GM04503 (cell line): Measurements from ENCODE around the gene SYPL2.

Experiments
- DNase-seq: peaks from one replicate; pipeline ENCODE4 v3.0.0-alpha.2; 2012; ENCODE audit warnings: low read depth

Gene SYPL2

GRCh38 chr1:109466452-109467300 is at the start of gene SYPL2:
Gene SYPL2, plus strand, starts transcription at chr1:109466546. Its CDS starts 298 bp downstream, at chr1:109466844.
- DNase-seq = no peak

GRCh38 chr1:109423498-109423897 is 42.8 kb upstream of the SYPL2 start:
- no peak for DNase-seq

GRCh38 chr1:109425391-109426280 is 40.7 kb upstream of the SYPL2 start:
- DNase-seq = no peak

DNA sequence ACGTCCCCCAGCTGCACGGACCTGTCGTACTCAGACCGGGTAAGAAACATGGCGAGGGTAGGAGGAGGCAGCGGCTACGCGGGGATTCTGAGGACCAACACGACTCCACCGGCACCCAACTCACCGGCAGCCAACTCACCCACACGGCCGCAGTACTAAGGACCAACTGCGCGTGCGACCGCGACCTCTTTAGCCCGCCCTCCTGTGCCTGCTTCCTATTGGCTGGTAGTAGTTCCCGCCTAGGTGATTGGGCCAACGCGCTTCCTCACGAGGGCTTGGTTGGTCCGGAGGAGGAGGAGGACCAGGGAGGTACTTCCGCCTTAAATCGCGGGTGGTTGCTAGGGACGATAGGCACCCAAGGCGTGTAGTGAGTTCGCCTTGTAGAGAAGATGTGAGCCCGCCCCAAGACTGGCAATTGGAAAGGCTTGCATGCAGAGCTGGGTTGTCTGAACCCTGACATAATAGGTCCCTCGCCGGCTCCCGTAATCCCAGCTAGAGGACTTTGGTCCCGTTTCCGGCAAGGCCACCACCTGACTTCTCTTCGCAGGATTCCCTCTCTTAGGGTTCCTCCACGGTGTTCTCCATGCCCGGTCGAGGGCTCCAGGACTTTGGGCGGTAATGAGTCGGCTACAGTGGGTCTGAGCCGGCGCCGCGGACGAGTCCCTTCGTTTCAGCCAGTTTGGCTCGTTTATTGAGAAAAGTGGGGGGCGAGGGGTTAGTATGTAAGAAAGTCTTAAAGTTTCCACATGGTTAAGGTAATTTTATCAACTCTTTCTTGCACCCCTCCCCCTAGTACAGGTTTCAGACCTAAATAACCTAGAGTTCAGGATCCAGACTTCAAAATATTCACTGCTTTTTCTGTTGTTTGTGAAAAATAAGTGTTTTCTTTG is 39.8 kb upstream of the SYPL2 start, which contains the start of gene PSMA5:
Gene PSMA5, minus strand, starts transcription at position 168 of the 890 bp plus-strand sequence. Its CDS starts 118 bp downstream, at position 50.
- DNase-seq = peak; percentile 99

DNA sequence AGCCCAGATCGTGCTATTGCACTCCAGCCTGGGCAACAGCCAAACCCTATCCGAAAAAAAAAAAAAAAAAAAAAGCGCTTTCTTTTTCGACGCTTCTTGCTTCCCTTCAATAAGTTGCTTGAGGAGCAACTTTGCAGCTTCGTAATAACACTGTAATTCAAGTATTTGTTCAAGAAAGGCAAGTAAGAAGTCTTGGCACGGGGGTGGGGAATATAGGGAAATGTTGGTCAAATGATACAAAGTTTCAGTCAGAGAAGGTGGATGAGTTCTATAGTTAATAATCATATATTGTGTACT is 39.2 kb upstream of the SYPL2 start:
- DNase-seq = no peak

DNA sequence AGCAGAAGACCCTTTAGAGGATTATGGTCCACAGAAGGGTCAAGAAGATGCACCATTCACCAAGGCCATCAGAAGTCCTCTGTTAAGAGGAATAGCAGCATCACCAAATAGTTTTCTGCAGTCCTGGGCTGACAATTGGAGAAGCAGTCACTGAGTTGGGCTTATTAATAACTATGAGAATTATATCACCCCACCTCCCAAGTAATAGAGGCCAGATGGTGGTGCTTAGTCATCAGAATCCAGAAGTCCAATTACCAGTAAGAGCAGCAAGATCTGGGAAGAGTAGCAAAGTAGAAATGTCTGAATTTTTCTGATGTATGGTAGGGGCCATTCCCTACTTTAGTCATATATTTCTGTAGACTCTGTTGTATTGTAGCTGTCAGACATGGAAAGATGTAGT is 34.0 kb upstream of the SYPL2 start:
- DNase-seq = peak; percentile 60

- DNase-seq = no peak
These were observed 33.0 kb upstream of the SYPL2 start for GRCh38 chr1:109433322-109433721.

DNA sequence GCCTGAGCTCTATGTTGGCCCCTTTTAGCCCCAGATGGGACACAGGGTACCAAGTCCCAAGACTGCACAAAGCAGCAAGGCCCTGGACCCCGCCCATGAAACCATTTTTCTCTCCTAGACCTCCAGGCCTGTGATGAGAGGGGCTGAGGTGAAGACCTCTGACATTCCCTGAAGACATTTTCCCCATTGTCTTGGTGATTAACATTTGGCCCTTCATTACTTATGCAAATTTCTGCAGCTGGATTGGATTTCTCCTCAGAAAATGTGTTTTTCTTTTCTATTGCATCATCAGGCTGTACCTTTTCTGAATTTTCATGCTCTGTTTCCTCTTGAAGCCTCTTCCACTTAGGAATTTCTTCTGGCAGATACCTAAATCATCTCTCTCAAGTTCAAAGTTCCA is 31.9 kb upstream of the SYPL2 start:
- no peak for DNase-seq

GRCh38 chr1:109438798-109439297 is 27.5 kb upstream of the SYPL2 start:
- DNase-seq = peak; percentile 79

DNA sequence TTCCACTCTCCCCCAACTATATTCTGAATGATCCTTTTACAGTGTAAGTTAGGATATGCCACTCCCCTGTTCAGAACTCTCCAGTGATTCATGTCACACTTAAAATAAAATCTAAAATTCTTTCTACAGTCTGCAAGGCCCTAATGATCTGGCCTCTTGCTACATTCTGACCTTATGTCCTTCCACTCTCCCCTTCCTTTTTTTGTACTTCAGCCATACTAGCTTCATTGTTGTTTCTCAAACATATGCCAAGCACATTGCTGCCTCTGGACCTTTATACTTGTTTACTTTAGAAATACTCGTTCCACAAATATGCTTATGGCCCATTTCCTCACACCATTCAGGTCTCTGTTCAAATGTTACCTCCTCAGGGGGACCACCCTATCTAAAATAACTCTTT is 25.3 kb upstream of the SYPL2 start:
- peak; percentile 76 for DNase-seq

DNA sequence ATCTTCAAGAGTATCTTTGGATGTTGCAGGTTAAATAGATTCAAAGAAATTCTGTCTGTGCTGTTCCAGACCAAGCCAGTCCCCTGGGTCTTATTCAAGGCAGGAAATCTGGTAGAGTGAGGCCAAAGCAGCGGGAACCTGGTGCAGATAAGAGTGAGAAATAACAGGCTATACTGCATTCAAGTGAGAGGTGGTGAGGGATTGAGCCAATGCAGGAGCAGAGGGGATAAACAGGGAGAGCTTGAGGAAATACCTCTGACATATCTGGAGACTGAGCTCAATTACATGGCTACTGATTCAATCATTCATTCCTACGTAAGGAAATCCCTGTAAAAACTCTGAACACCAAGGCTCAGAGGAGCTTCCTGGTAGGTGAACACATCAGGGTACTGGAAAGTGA is 22.9 kb upstream of the SYPL2 start:
- no peak for DNase-seq

DNA sequence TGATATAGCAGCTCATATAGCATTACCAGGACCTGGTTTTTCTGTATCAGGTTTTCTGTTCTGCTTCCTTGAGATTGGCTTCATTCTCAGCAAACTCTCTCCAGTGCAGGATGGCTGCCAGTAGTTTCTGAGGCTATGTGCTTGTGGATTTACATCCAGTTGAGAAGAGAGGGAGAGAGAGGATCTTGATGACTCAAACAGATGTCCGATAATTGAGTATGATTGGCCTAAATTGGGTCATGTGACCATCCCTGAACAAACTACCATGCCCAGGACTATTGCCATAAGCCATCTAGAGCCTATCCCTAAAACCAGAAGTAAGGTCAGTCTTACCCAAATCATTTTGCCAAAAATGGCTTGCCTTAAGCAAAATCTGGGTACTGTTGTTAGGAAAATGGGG is 22.0 kb upstream of the SYPL2 start:
- DNase-seq = no peak

- DNase-seq = peak; percentile 95
These were observed 20.2 kb upstream of the SYPL2 start for GRCh38 chr1:109445949-109446695.

- no peak for DNase-seq
These were observed 18.8 kb upstream of the SYPL2 start for GRCh38 chr1:109447524-109447923.

GRCh38 chr1:109454497-109455133 is 11.7 kb upstream of the SYPL2 start:
- no peak for DNase-seq

DNA sequence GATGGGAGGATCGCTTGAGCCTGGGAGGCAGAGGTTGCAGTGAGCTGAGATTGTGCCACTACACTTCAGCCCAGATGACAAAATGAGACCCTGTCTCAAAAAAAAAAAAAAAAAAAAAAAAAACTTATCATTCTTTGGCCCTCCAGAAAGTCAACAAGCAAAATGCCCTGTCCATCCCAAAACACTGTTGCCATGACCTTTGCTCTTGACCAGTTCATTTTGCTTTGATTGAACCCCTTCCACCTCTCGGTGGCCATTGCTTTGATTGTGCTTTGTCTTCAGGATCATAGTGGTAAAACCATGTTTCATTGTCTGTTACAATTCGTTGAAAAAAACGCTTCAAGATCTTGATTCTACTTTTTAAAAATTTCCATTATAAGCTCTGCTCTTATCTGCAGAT is 8.5 kb upstream of the SYPL2 start:
- no peak for DNase-seq

- no peak for DNase-seq
These were observed 258 bp upstream of the SYPL2 start for GRCh38 chr1:109466125-109466451.

DNA sequence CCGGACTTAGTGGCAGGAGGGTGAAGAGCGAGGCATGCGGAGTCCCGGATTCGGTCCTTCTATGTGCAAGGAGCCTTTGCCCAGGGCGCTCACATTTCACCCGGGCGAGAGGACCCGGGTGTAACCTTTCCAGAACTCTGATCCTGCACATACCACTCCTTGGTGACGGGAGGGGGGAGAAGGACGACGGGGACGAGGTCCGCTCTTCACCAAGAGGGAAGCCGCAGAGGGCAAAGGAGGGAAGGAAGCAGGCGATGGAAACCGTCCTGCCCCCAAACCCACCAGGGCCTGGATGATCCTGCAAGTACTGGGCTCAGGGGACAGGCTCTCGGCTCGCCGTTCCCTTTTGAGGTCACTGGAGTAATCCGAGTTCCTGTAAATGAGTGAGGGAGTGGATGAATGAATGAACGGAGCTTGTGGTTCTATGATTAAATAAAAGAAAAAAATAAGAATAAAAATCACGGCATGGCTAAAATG is 993 bp downstream of the SYPL2 start:
- no peak for DNase-seq

- DNase-seq = no peak
These were observed 1.7 kb downstream of the SYPL2 start for GRCh38 chr1:109468061-109468460.

DNA sequence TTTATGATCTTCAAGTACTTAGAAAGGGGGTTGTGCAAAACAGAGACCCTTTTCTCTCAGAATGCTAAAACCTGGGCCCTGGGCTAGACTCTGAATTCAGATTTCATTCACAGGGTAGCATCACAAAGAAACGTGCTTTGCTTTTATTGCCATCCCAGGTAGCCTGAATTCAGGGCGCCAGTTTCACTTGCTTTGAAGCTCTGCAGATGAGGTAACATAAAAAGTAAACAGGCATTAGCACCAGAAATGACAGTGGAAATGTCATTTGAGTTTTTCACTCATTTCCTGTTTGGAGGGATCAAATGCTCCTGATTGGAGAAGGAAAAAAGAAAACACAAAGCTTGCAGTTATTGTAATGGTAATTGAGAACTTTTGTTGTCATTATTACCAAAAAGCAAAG is 2.6 kb downstream of the SYPL2 start:
- no peak for DNase-seq

GRCh38 chr1:109470245-109470644 is 3.9 kb downstream of the SYPL2 start:
- DNase-seq = no peak
